Uterus (tissue), 2 donors: ENCODE data around the gene ZNG1F.
"Not testable (repeated sequence)": the region's sequence is repeated elsewhere in the genome, so short reads cannot be mapped to it uniquely, and the experiment has no call there.

Source experiments
- POLR2A ChIP-seq, 2 donors: fragments of 450-650 bp; IDR thresholded peaks; one replicate each; pipeline ENCODE4 v1.6.1; 2016; ENCODE audit warnings: antibody characterized with exemption in 2 of 2, mild to moderate bottlenecking in 1 of 2, moderate library complexity in 1 of 2
- TF ChIP-seq, protein P1 (sequence below), 4 experiments: fragments of 200-600 bp in 2 of 4; fragments of 450-650 bp in 2 of 4; sonication (generic) in 2 of 4; IDR thresholded peaks; one replicate each; pipeline ENCODE4 v1.5.1; 2016 to 2019; ENCODE audit warnings: antibody characterized with exemption in 4 of 4, mild to moderate bottlenecking in 2 of 4, moderate library complexity in 1 of 4

DNA sequence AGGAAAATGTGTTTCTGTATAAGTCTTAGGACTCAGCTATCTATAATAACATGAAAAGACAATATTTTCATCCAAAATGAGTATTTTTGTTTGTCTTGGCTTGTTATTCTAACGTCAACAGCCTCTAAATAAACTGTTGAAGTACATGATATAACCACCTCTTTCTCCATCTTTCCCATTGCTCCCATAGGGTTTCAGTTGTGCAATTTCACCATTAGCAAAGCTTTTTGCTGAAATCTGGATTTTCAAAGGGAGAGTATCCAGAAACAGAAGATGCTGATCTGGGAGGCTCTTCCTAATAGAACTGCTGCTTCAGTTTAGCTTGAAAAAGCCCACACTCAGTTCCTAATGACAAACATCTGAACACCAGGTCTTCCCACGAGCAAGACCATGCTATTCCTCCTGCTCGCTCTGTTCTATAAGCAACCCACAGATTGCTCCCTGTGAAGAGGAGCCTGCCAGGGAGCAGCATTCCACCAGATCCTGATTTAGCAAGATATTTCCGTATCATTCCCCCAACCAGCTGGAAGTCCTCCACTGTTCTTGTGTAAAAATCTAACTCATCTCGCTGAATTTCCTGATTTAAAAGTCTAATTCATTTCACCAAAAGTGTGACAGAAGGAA is 101.8 kb downstream of the ZNG1F start:
- TF ChIP-seq, protein P1, sequence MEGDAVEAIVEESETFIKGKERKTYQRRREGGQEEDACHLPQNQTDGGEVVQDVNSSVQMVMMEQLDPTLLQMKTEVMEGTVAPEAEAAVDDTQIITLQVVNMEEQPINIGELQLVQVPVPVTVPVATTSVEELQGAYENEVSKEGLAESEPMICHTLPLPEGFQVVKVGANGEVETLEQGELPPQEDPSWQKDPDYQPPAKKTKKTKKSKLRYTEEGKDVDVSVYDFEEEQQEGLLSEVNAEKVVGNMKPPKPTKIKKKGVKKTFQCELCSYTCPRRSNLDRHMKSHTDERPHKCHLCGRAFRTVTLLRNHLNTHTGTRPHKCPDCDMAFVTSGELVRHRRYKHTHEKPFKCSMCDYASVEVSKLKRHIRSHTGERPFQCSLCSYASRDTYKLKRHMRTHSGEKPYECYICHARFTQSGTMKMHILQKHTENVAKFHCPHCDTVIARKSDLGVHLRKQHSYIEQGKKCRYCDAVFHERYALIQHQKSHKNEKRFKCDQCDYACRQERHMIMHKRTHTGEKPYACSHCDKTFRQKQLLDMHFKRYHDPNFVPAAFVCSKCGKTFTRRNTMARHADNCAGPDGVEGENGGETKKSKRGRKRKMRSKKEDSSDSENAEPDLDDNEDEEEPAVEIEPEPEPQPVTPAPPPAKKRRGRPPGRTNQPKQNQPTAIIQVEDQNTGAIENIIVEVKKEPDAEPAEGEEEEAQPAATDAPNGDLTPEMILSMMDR (IDR thresholded peaks at IDR 0.05): not testable (repeated sequence)
- TF ChIP-seq POLR2A (IDR thresholded peaks at IDR 0.05): not testable (repeated sequence)
